ENCODE data around the gene ASS1. TPM values are rescaled to one million over a fixed set of nuclear protein-coding genes. Genes with fewer than 3 reads are reported as not detected.

The ASS1 gene
- total and polyA plus RNA-seq, 7 donors: 31.0 to 74.4 (median 67.0) TPM

DNA sequence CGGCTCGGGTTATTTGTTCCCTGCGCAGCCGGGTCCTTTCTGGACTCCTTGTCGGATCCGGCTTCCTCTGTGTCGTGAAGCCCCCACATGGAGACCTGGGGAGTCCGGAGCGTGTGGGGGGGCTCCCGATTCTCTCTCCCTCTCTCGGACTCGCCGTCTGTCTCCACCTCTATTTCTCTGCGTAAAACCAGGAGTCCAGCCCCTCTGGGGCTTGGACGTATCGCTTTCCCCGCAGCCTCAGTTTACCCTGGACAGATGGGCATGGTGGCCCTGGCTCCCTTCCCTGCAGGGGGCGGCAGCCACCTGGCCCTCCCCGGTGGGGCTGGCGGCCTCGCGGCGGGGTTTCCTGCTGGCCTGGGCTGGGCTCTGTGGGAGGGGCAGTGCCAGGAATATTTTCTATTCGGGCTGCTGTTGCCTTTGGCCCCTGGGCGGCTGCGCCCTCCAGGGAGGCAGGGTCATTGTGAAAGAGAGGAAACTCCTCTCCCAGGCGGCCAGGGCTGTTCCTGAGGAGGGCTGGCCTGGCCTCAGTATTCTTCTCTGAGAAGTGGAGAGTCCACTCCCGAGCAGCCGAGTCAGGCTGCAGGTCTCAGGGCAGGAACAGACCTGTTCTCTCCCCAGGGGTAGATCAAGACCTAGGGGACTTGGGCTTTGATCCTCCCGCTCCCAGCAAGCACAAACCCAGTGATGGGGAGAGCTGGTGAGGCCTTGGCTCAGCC is 665 bp downstream of the ASS1 start:
- H3K9me3 ChIP-seq: peaks cover 16% of the 10 kb centered on the region
- H3K27ac ChIP-seq: peak overlapping the region; percentile 75
- H3K36me3 ChIP-seq (ENCODE audit: insufficient read depth in 1 of 2, low read depth in 1 of 2): no peaks in the 10 kb centered on the region
- peak overlapping the region; percentile 83 for H3K4me3 ChIP-seq
- WGBS, 3 donors: 7 to 10% (median 10%) methylated on average over 24 to 30 of the region's 30 CpGs
- DNase-seq (peak; percentile 69 to 74), ATAC-seq (peak; percentile 39 to 64 (median 46))
- peaks cover 0 to 4% (median 3%) of the 10 kb centered on the region in 3 donors for H3K27me3 ChIP-seq (ENCODE audit: insufficient read depth in 3 of 3, low read length in 2 of 3)
- peaks cover 24% of the 10 kb centered on the region for H3K4me1 ChIP-seq
- intact Hi-C loops (cut with DNase I): no loop called here
- TF ChIP-seq, protein P1, sequence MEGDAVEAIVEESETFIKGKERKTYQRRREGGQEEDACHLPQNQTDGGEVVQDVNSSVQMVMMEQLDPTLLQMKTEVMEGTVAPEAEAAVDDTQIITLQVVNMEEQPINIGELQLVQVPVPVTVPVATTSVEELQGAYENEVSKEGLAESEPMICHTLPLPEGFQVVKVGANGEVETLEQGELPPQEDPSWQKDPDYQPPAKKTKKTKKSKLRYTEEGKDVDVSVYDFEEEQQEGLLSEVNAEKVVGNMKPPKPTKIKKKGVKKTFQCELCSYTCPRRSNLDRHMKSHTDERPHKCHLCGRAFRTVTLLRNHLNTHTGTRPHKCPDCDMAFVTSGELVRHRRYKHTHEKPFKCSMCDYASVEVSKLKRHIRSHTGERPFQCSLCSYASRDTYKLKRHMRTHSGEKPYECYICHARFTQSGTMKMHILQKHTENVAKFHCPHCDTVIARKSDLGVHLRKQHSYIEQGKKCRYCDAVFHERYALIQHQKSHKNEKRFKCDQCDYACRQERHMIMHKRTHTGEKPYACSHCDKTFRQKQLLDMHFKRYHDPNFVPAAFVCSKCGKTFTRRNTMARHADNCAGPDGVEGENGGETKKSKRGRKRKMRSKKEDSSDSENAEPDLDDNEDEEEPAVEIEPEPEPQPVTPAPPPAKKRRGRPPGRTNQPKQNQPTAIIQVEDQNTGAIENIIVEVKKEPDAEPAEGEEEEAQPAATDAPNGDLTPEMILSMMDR (IDR thresholded peaks at IDR 0.05): no peak

DNA sequence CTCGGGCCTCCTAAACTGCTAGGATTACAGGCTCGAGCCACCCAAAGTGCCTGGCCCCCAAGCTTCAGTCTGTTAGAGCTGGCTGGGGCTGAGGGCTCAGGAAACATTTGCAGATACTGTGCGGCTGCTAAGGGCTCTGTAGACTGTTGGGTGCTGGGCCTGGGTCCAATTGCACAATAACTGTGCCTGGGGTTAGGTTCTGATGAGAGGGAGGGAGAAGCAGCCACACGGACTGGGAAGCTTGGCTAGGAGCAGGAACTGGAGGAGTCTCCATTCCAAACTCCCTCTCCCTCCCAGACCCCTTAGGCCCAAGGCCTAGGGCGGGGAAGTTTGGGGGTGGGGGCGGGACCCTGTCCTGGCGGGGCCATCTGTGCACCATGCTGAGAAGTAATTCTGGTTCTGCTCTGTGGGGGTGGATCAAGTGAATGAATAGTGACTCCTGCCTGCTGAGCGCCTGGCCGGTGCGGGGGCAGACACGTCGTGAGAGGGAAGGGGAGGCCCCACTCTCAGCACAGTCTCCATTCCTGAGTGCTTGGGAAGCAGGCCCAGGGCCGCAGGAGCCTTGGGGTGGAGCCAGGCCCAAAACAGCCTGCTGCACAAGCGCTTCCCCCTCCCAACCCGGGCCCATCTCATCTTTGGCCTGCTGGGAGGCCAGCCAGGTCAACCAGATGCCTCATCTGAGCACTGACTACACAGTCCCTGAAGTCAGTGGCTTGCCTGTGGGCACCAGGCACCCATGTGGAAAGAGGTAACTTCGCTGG is 1.5 kb downstream of the ASS1 start:
- intact Hi-C loops (cut with DNase I): no loop called here

DNA sequence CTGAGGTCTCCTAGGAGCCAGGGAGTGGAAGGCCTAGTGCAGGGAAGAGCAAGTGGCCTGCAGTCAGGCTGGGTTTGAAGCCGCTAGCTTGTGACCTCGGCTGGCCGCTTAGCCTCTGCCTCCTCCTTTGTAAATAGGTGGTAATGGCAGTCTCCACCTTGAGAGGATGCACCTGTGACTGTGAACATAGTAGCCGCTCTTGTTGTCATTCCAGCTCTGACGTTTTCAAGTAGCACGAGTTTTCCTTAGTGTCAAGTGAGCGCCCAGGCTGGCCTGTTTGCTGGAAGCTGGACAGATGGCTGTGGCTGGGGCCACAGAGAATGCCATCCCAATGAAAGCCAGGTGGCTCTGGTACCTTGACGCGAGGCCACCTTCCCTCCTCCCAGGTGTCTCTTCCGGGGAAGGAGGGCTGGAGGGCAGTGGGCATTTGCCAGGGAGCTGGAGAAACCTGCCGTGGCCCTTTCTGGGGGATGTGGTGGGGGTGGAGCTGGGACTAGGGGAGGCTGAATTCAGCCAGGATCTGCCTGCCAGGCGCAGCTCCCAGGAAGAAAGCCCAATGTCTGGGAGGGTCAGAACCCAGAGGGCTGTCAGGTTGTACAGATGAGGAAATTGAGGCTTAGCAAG is 2.5 kb downstream of the ASS1 start:
- no peaks in the 10 kb centered on the region for H3K36me3 ChIP-seq (ENCODE audit: insufficient read depth in 1 of 2, low read depth in 1 of 2)
- H3K4me3 ChIP-seq: peak overlapping the region; percentile 83
- no peak for ATAC-seq
- no peaks in the 10 kb centered on the region for H3K9me3 ChIP-seq
- no peak for DNase-seq
- WGBS, 3 donors: 63 to 74% (median 66%) methylated on average over 12 of the region's 12 CpGs
- peak overlapping the region; percentile 75 for H3K27ac ChIP-seq
- H3K4me1 ChIP-seq: peaks cover 40% of the 10 kb centered on the region
- TF ChIP-seq, protein P1 (IDR thresholded peaks at IDR 0.05): no peak
- peaks cover 0 to 3% (median 2%) of the 10 kb centered on the region in 3 donors for H3K27me3 ChIP-seq (ENCODE audit: insufficient read depth in 3 of 3, low read length in 2 of 3)
- intact Hi-C loops (cut with DNase I): no loop called here

More for the DNA sequence above, 1.5 kb downstream of the ASS1 start:
- Histone ChIP-seq H3K27me3 (ENCODE audit: insufficient read depth in 3 of 3, low read length in 2 of 3) (peaks cover 0 to 3% (median 2%) of the 10 kb centered on the region in 3 donors), H3K4me1 (peaks cover 32% of the 10 kb centered on the region), H3K27ac (peak overlapping the region; percentile 75), H3K9me3 (peaks cover 8% of the 10 kb centered on the region), H3K4me3 (peak overlapping the region; percentile 83), H3K36me3 (ENCODE audit: insufficient read depth in 1 of 2, low read depth in 1 of 2) (no peaks in the 10 kb centered on the region)
- ATAC-seq (peak; percentile 75 to 83 (median 80)), DNase-seq (peak; percentile 88 to 93)
- WGBS, 3 donors: 16 to 26% (median 17%) methylated on average over 9 to 16 of the region's 16 CpGs
- TF ChIP-seq, protein P1 (IDR thresholded peaks at IDR 0.05): no peak

DNA sequence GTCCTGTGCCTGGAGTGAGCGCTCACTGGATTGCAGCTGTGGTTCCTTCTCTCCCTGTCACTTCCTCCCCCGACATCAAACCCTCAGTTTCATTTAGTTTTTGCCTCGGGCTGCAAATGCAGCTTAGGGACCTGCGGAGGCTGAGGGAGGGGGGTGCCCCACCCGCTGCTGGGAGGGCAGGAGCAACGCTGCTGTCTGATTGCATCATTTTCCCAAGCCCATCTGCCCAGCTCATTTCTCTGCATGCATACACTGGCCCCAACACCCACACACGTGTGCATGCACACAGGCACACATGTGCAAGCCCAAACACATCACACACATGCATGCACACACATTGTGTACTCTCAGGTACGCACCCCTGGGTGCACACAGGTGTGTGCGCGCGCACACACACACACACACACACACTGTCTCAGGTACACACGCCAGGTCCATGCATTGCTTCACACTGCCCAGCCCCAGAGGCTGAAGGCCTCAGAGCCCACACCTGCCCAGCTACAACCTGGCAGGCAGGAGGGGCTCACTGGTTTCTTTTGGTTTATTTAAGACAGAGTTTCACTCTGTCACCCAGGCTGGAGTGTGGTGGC is 3.4 kb downstream of the ASS1 start:
- H3K27me3 ChIP-seq (ENCODE audit: insufficient read depth in 3 of 3, low read length in 2 of 3): peaks cover 0 to 3% (median 2%) of the 10 kb centered on the region in 3 donors
- peaks cover 40% of the 10 kb centered on the region for H3K4me1 ChIP-seq
- H3K9me3 ChIP-seq: no peaks in the 10 kb centered on the region
- ATAC-seq (no peak), DNase-seq (no peak)
- TF ChIP-seq, protein P1 (IDR thresholded peaks at IDR 0.05): no peak
- intact Hi-C loops (cut with DNase I): no loop called here
- H3K27ac ChIP-seq: no peak overlapping the region
- WGBS, 3 donors: 65 to 75% (median 67%) methylated on average over 12 of the region's 12 CpGs
- H3K4me3 ChIP-seq: no peak overlapping the region
- no peaks in the 10 kb centered on the region for H3K36me3 ChIP-seq (ENCODE audit: insufficient read depth in 1 of 2, low read depth in 1 of 2)
